SK-N-MC (cell line): ENCODE results near the gene ZNF83.
"Not testable (repeated sequence)": the region's sequence is repeated elsewhere in the genome, so short reads cannot be mapped to it uniquely, and the experiment has no call there.

Experiments used
- EZH2 ChIP-seq: fragments of 200-600 bp; sonication (generic); IDR thresholded peaks from one replicate; pipeline ENCODE4 v1.6.1; 2017; ENCODE audit warnings: antibody characterized with exemption
- FOXP2 ChIP-seq: optimal IDR thresholded peaks from 2 replicates; pipeline ENCODE3; 2011; ENCODE audit warnings: mild to moderate bottlenecking, moderate library complexity; ENCODE audit not compliant: insufficient read depth; ENCODE audit errors: extremely low read length, control extremely low read depth
- POLR2AphosphoS5 ChIP-seq: IDR thresholded peaks from 2 replicates; pipeline ENCODE4 v1.6.1; 2012; ENCODE audit warnings: mild to moderate bottlenecking, low read depth, low read length, borderline replicate concordance

GRCh38 chr19:52627441-52627840 is 10.7 kb downstream of the ZNF83 start:
- TF ChIP-seq POLR2AphosphoS5, FOXP2, EZH2: not testable (repeated sequence)
